ENCODE measurements around the gene TBC1D8. TPM values are rescaled to one million over a fixed set of nuclear protein-coding genes. Genes with fewer than 3 reads are reported as not detected.

TBC1D8 gene
- total RNA-seq, 2 experiments from 2014 or later, result 0.79 to 1.4 TPM

DNA sequence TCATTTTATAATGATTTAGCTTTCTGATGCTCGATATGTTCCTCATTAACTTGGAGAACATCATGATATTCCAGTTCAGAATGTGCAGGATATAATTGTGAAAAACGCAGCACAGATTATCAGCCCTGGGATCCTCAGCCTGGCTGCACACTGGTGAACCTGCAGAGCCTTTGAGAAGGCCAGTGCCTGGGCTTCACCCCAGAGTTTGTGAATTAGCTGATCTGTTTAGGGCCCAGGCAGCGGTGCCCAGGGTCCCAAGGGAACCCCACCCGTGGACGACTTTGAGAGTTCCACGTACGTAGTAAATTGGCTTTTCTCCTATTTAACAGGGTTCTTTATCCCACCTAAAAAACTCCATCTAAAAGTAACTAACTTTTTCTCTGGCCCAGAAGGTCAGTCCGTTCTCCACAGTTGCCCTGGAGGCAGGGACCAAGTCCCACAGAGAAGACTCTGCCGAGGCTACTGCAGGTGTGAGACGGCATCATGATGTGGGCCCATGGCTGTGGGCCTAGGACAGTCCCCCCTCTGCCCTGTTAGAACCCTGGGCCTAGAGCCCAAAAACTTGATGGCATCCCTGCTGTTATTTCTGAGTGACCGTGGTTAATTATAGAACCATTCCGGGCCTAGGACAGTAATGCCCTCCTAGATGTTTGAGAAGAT, 188.7 kb downstream of the TBC1D8 start:
- no peak for DNase-seq
- Mint-ChIP-seq H3K27me3 (no peaks in the 10 kb centered on the region), H3K4me3 (no peak overlapping the region), H3K36me3 (no peaks in the 10 kb centered on the region), H3K27ac (no peak overlapping the region), H3K4me1 (peaks cover 2% of the 10 kb centered on the region), H3K9me3 (no peaks in the 10 kb centered on the region)
- POLR2A ChIA-PET, result no interaction called here
- no peak for ATAC-seq (ENCODE audit: low read depth)

DNA sequence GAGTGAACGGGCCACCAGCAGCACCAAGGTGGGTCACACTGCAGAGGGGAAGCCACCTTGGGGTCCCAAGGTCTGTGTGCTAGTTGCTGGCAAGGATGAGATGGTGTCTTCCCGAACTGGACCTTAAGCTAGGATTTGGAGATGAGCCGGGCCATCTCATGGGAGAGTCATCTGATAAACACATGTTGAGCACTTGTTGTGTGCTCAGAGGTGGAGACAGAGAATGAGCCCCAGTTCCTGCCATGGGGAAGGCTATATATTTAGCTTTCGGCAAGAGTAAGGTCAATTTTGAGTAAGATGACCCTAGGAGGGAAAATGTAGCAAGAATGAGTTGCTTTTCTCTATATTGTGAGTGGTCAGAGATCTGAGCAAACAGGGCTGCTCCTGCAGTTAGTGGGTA, 190.5 kb downstream of the TBC1D8 start:
- ATAC-seq (ENCODE audit: low read depth), result no peak
- POLR2A ChIA-PET, result no interaction called here
- Mint-ChIP-seq H3K27ac (no peak overlapping the region), H3K4me1 (peaks cover 2% of the 10 kb centered on the region), H3K4me3 (no peak overlapping the region), H3K36me3 (no peaks in the 10 kb centered on the region), H3K9me3 (no peaks in the 10 kb centered on the region), H3K27me3 (no peaks in the 10 kb centered on the region)
- DNase-seq, result no peak

DNA sequence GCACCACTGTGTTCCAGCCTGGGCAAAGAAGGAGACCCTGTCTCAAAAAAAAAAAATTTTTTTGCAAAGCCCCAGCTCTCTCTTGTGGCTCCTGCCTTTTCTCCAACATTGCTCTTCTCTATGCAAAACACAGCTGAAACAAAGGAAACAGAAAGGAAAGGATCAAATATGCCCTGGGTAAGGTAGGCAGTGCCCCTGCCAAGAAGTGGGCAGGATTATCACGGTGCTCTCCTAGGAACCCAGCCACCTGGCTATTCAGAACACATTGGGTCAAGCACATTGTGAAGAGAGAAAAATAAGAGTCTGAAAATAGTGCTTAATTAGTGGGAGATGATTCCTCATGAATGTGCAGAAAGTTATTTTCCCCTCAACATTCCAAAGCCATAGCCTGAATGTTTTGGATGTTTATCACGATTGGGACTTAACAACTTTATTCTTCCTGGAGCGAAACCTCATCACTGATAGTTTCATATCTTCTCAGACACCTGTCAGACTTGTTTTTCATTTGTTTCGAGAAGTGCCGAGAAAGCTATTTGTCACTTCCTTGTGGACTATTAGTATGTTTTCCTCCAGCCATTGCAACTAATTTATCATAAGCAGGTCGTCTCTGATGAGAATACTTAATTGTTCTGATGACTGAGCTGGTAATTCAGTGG, 191.8 kb downstream of the TBC1D8 start:
- Mint-ChIP-seq H3K9me3 (no peaks in the 10 kb centered on the region), H3K4me3 (no peak overlapping the region)
- no peak for ATAC-seq (ENCODE audit: low read depth)

DNA sequence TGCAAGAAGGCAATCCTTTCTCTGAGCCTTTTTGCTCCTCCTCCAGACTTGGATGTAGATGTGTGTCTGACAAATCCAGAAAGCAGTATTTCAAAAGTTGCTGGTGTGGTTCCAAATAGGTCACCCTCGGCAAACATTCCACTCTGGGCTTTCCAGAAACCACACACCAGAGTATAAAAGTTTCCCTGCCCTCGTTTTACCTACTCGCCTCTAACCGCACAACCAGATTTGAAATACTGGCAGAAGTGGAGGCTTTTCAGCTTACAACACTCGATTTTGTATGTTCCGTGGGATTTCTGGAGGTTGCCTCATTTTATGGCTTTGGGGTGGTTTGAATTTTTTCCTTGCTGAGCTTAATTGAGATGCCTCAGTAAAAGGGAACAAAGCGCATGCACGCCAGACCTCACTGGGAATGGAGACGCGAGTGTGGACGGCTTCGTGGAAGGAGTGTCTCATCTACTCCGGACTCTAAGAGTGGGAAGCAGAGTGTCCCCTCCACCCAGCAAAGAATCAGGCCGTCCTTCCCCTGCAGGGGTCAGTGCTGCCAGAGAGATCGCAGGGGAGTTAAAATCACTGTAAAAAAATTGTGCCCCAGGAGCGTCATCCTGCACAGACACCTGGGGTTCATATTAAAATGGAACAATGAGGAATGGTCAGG, 193.1 kb downstream of the TBC1D8 start:
- H3K4me1 Mint-ChIP-seq, result peaks cover 9% of the 10 kb centered on the region
- no peak overlapping the region for H3K4me3 Mint-ChIP-seq
- POLR2A ChIA-PET, result no interaction called here
- no peaks in the 10 kb centered on the region for H3K9me3 Mint-ChIP-seq
- H3K27me3 Mint-ChIP-seq, result no peaks in the 10 kb centered on the region
- no peak overlapping the region for H3K27ac Mint-ChIP-seq
- DNase-seq (no peak), ATAC-seq (ENCODE audit: low read depth) (no peak)
- no peaks in the 10 kb centered on the region for H3K36me3 Mint-ChIP-seq

More for the DNA sequence above, 191.8 kb downstream of the TBC1D8 start:
- DNase-seq, result no peak
- Mint-ChIP-seq H3K27me3 (no peaks in the 10 kb centered on the region), H3K4me1 (peaks cover 2% of the 10 kb centered on the region), H3K36me3 (no peaks in the 10 kb centered on the region), H3K27ac (no peak overlapping the region)
- POLR2A ChIA-PET, result no interaction called here

Other genes starting within 250 kb of the TBC1D8 start
- gene RPL31, start 149.1 kb downstream of the TBC1D8 start, total RNA-seq, result 1,000 to 10,000 TPM; 1,575 to 1,632 TPM
- gene CNOT11, start 101.5 kb upstream of the TBC1D8 start, total RNA-seq, result 10 to 100 TPM; 64.2 to 65.0 TPM
- 10 to 100 TPM; 90.1 to 90.3 TPM for gene RNF149, start 157.3 kb upstream of the TBC1D8 start, total RNA-seq
- not detected for gene CREG2, start 236.1 kb upstream of the TBC1D8 start, total RNA-seq

Measured in activated naive CD8-positive, alpha-beta T cell treated with anti-CD3 and anti-CD28 coated beads, Interleukin-2, amount 10 ng/mL, durations not matched to agents 7 days and 5 days (primary cell).